Endodermal cell (in vitro differentiated cells): ENCODE data around the gene ATP2B1. TPM values are rescaled to one million over a fixed set of nuclear protein-coding genes. Genes with fewer than 3 reads are reported as not detected.

Experiments used
- DNase-seq: peaks from one replicate; pipeline ENCODE4 v3.0.0-alpha.2; 2017
- H3K27ac ChIP-seq: 2 replicates; pipeline ENCODE4 v1.5.1; 2013; ENCODE audit warnings: mild to moderate bottlenecking, low read depth, low read length, moderate library complexity
- H3K27me3 ChIP-seq: 2 replicates; pipeline ENCODE4 v1.6.1; 2013; ENCODE audit warnings: mild to moderate bottlenecking, low read length, moderate library complexity; ENCODE audit not compliant: insufficient read depth, control insufficient read depth, poor library complexity, severe bottlenecking
- H3K36me3 ChIP-seq: 2 replicates; pipeline ENCODE4 v1.7.0; 2013; ENCODE audit warnings: mild to moderate bottlenecking, low read length, moderate library complexity; ENCODE audit not compliant: control insufficient read depth, insufficient read depth
- H3K4me1 ChIP-seq: one replicate; pipeline ENCODE4 v1.7.0; 2013; ENCODE audit warnings: low read length; ENCODE audit not compliant: control insufficient read depth, insufficient read depth
- H3K4me3 ChIP-seq: 2 replicates; pipeline ENCODE4 v1.5.1; 2013; ENCODE audit warnings: mild to moderate bottlenecking, low read length, moderate library complexity
- H3K9ac ChIP-seq: 2 replicates; pipeline ENCODE4 v1.6.1; 2013; ENCODE audit warnings: mild to moderate bottlenecking, low read length, moderate library complexity; ENCODE audit not compliant: poor library complexity, severe bottlenecking; ENCODE audit errors: extremely low read depth
- H3K9me3 ChIP-seq: 2 replicates; pipeline ENCODE4 v1.6.1; 2013; ENCODE audit warnings: mild to moderate bottlenecking, low read length, moderate library complexity; ENCODE audit not compliant: control insufficient read depth
- H3K27ac Mint-ChIP-seq: 2 replicates; pipeline ENCODE4 v1.8.0; 2020; ENCODE audit warnings: mixed read lengths
- H3K27me3 Mint-ChIP-seq: 2 replicates; pipeline ENCODE4 v1.8.0; 2021; ENCODE audit warnings: mild to moderate bottlenecking, mixed read lengths; ENCODE audit not compliant: insufficient read depth
- H3K36me3 Mint-ChIP-seq: 2 replicates; pipeline ENCODE4 v1.8.0; 2020; ENCODE audit warnings: low read depth, mixed read lengths
- H3K4me1 Mint-ChIP-seq: 2 replicates; pipeline ENCODE4 v1.8.0; 2020; ENCODE audit warnings: mixed read lengths
- H3K4me3 Mint-ChIP-seq: 2 replicates; pipeline ENCODE4 v1.8.0; 2020; ENCODE audit warnings: mild to moderate bottlenecking, moderate library complexity, mixed read lengths
- H3K9me3 Mint-ChIP-seq: 2 replicates; pipeline ENCODE4 v1.8.0; 2020; ENCODE audit warnings: mild to moderate bottlenecking, mixed read lengths
- CTCF ChIP-seq: fragments of 200-600 bp; sonication (generic); conservative IDR thresholded peaks from 2 replicates; pipeline ENCODE4 v1.5.0; 2021; ENCODE audit warnings: antibody characterized with exemption, mild to moderate bottlenecking
- WGBS, 2 experiments: methylation state at CpG; one replicate each; pipeline versions ENCODE4 v1.1.5 to v1.1.7; 2013; ENCODE audit warnings: missing lambda C conversion rate in 2 of 2, mixed read lengths in 1 of 2; ENCODE audit not compliant: insufficient coverage in 1 of 2, insufficient read length in 1 of 2; 5-methylcytosine and 5-hydroxymethylcytosine counted together
- total RNA-seq, 2 donors: library from RNA; stranded (reverse); fragmentation: NEBNext Ultra II Directional in 1 of 2; extraction: Animal tissue kit (Norgen Biotek cat#: 25700) in 1 of 2; gene quantifications; 2 replicates in 1 of 2; 3 replicates in 1 of 2; pipeline ENCODE4 v1.2.1, GENCODE V29; 2021

Gene ATP2B1
- total RNA-seq, 2 donors from 2014 or later, result 66.7 to 81.9 TPM

- Histone ChIP-seq H3K27ac (no peak overlapping the region), H3K36me3 (no peaks in the 10 kb centered on the region), H3K4me1 (no peaks in the 10 kb centered on the region), H3K9me3 (no peaks in the 10 kb centered on the region), H3K9ac (no peak overlapping the region), H3K4me3 (no peak overlapping the region), H3K27me3 (no peaks in the 10 kb centered on the region)
- Mint-ChIP-seq H3K9me3 (no peaks in the 10 kb centered on the region), H3K4me1 (peaks cover 8% of the 10 kb centered on the region), H3K27ac (no peak overlapping the region), H3K4me3 (no peak overlapping the region), H3K27me3 (no peaks in the 10 kb centered on the region), H3K36me3 (no peaks in the 10 kb centered on the region)
- 88 to 93% methylated on average over 1 to 2 of the region's 3 CpGs for WGBS, 2 experiments
- DNase-seq, result no peak
- TF ChIP-seq CTCF, result no peak
These were observed 14.9 kb downstream of the ATP2B1 start for GRCh38 chr12:89693639-89694202.

- peaks cover 8% of the 10 kb centered on the region for H3K4me1 Mint-ChIP-seq
- no peak for TF ChIP-seq CTCF
- no peaks in the 10 kb centered on the region for H3K9me3 Mint-ChIP-seq
- no peak overlapping the region for H3K4me3 Mint-ChIP-seq
- no peaks in the 10 kb centered on the region for H3K9me3 ChIP-seq
- H3K27ac Mint-ChIP-seq, result no peak overlapping the region
- no peak overlapping the region for H3K4me3 ChIP-seq
- no peak overlapping the region for H3K9ac ChIP-seq
- H3K27me3 Mint-ChIP-seq, result no peaks in the 10 kb centered on the region
- no peaks in the 10 kb centered on the region for H3K36me3 Mint-ChIP-seq
- no peak overlapping the region for H3K27ac ChIP-seq
- DNase-seq, result no peak
- H3K36me3 ChIP-seq, result no peaks in the 10 kb centered on the region
- no peaks in the 10 kb centered on the region for H3K4me1 ChIP-seq
- H3K27me3 ChIP-seq, result no peaks in the 10 kb centered on the region
- no CpG with 5 or more reads among the region's 1 CpG for WGBS, 2 experiments
These were observed 16.2 kb downstream of the ATP2B1 start for GRCh38 chr12:89692439-89692838.

GRCh38 chr12:89691659-89692058 lies 17.0 kb downstream of the ATP2B1 start:
- no peaks in the 10 kb centered on the region for H3K9me3 ChIP-seq
- Mint-ChIP-seq H3K4me1 (peaks cover 8% of the 10 kb centered on the region), H3K36me3 (no peaks in the 10 kb centered on the region), H3K9me3 (no peaks in the 10 kb centered on the region), H3K4me3 (no peak overlapping the region), H3K27me3 (no peaks in the 10 kb centered on the region), H3K27ac (no peak overlapping the region)
- H3K4me1 ChIP-seq, result no peaks in the 10 kb centered on the region
- H3K4me3 ChIP-seq, result no peak overlapping the region
- 100% methylated on average over 1 of the region's 1 CpG; no CpG with 5 or more reads in 1 of the 2 experiments for WGBS, 2 experiments
- no peak for TF ChIP-seq CTCF
- no peak overlapping the region for H3K9ac ChIP-seq
- no peaks in the 10 kb centered on the region for H3K27me3 ChIP-seq
- H3K36me3 ChIP-seq, result no peaks in the 10 kb centered on the region
- H3K27ac ChIP-seq, result no peak overlapping the region
- no peak for DNase-seq
